Umbilical cord (tissue), 2 donors: ENCODE measurements around the gene PEX6. TPM values are rescaled to one million over a fixed set of nuclear protein-coding genes. Genes with fewer than 3 reads are reported as not detected.
"Not testable (repeated sequence)": the region's sequence is repeated elsewhere in the genome, so short reads cannot be mapped to it uniquely, and the experiment has no call there.

ENCODE experiments used
- DNase-seq: peaks from one replicate; pipeline ENCODE4 v3.0.0-alpha.2; 2015; ENCODE audit warnings: low spot score
- total RNA-seq: library from RNA; depleted of rRNA; stranded (reverse); fragments of >200 nt; gene quantifications from one replicate; pipeline ENCODE4 v1.2.3, GENCODE V29; 2014; ENCODE audit warnings: low replicate concordance; ENCODE audit not compliant: insufficient read depth

The PEX6 gene
- total RNA-seq, 1 donor from 2014 or later = 9.4 TPM

DNA sequence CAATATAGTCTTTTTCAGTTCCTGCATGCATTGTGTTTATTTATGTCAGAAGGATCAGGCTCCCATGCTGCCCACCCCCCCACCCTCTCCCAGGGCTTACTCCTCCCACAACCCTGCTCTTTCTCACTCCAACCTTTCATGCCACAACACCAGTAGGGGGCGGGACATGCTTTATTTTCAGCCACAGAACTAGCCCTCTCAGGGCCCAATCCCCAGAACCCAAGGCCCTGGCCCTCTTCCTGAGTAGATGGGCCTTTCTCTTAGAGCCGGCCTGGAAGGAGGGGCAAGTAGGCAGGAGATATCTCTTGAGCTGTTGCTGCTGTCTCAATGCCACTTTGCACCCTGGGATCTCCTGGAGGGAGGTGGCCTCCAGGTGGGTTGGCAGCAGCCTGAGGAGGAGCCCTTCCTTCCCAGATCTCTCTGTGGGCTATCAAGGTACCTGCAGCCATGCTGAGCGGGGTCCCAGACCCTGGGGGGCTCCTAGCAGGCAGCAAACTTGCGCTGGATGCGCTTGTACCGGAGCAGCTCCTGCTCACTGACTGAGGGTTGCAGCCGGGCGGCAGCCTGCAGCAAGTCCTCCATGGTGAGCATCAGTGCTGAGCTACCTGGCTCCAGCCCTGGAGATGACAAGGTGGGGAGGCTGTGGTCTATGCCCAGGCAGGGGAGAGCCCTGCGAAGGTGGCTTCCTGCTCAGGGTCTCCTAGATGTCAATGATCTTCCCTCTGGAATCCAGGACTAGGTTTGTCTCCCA is 15.0 kb downstream of the PEX6 start:
- DNase-seq = no peak

DNA sequence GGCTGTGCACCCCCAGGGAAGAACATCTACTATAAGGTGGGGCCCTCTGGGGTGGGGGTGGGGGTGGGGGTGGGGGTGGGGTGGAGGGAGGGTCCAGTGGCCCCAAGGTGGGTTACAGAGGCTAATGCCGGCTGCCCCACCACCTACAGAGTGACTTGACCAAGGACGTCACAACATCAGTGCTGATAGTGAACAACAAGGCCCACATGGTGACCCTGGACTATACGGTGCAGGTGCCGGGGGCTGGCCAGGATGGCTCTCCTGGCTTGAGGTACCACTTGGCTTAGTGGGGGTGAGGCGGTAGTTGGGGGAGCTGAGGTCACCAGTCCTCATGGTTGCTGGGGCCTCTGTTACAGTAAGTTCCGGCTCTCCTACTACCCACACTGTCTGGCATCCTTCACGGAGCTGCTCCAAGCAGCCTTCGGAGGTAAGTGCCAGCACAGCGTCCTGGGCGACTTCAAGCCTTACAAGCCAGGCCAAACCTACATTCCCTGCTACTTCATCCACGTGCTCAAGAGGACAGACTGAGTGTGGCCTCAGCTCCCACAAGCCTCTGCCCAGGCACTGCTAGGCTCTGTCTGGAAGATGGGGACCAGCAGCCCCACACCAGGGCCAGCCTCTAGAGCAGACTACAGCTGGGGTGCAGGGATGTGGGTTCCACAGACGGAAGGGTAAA is 15.7 kb downstream of the PEX6 start:
- no peak for DNase-seq

DNA sequence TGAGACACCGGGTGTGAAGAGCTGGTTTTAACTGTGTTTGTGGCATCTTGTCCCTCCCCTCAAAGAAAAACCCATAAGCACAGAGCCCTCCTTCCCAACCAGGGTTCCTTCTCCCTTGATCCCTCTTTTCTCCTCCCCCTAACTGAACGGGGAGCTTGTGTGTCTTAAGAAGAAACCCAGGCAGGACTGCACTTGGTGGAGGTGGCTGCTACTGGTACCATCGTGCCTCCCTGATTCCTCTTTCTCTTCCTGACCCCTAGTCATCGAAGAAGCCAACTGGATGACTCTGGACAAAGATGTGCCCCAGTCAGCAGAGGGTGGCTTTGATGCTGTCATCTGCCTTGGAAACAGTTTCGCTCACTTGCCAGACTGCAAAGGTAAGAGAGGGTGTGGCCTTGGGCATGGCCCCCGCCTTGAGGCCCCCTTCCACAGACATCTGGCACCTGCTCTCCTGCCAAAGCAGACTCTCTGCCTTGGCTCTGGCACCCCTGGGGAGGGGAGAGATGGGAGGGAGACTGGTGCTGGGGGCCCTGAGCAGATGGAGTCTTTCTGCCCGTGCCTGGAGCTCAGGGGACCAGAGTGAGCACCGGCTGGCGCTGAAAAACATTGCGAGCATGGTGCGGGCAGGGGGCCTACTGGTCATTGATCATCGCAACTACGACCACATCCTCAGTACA is 16.3 kb downstream of the PEX6 start:
- no peak for DNase-seq

DNA sequence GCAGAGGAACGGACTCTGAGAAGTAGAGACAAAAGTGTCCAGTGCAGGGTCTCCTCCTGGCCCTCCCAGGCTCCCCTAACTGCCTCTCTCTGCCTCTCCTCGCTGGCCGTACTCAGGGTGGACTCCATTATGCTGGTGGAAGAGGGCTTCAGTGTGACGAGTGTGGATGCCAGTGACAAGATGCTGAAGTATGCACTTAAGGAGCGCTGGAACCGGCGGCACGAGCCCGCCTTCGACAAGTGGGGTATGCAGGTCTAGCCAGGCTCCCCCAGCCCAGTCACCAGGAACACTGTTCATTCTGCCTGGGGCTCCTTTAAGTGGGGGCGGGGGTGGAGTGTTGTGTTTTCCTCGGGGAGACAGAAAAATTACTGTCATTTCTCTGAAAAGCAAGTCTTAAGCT is 16.9 kb downstream of the PEX6 start:
- DNase-seq = no peak

- DNase-seq = no peak
Observed at GRCh38 chr6:42961020-42961470, 17.9 kb downstream of the PEX6 start.

DNA sequence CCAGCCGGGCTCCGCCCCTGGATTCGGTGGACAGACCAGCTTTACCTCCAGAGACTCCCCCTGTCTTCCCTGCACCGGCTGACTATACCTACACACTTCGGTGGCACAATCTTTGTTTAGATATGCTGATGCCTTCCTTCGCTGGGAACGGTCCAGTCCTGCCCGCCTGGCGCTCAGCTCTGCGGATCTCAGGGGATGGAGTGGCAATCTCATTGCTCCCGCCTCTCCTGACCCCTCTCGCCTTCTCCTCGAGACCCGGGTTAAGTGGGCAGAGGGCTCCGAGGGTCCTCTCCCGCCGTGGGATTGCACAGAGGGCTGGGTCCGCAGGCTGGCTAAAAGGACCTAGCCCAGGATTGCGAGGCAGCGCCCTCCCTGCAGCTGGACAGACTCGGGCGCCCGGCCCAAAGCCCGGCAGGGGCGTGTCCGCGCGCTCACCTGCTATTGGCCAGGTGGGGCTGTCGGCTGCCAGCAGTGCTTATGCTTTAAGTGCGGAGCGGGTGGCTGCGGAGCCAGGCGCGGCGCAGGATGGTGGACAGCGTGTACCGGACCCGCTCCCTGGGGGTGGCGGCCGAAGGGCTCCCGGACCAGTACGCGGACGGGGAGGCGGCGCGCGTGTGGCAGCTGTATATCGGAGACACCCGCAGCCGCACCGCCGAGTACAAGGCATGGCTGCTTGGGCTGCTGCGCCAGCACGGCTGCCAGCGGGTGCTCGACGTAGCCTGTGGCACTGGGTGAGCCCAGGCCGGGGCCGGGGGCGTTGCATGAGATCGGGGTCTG is 18.6 kb downstream of the PEX6 start, which contains the start of gene GNMT:
GNMT (plus strand) TSS at position 512 of the 777 bp plus-strand sequence; CDS start at position 526, 14 bp downstream.
- no peak for DNase-seq

DNA sequence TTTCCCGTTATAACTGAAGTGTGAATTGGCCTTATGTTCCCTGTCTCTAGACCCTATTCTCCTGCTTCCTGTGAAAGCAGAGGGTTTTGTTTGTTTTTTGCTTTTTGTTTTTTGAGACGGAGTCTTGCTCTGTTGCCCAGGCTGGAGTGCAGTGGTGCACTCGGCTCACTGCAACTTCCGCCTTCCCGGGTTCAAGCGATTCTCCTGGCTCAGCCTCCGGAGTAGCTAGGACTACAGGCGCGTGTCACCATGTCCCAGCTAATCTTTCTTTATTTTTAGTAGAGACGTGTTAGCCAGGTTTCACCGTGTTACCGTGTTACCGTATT is 19.1 kb downstream of the PEX6 start:
- DNase-seq = no peak

GRCh38 chr6:42958125-42958524 is 20.9 kb downstream of the PEX6 start:
- no peak for DNase-seq

DNA sequence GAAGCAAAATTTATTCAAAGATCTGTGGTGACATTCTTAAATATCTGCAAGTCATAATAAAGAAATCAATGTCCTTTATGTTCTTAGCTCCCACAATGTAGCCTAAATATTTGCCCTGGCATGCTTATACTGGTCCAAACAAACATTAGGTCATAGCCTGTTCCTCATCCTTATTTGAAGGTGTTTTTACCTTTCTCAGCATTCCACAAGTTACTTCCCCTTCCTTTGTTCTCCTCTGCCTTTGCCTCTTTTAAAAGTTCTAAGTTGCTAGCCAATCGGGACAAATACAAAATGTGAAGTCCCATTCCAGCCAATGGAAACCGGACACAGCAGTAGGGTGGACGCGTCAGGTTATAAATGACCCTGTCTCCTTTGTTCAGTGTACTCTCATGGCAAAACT is 24.6 kb downstream of the PEX6 start:
- DNase-seq = not testable (repeated sequence)

DNA sequence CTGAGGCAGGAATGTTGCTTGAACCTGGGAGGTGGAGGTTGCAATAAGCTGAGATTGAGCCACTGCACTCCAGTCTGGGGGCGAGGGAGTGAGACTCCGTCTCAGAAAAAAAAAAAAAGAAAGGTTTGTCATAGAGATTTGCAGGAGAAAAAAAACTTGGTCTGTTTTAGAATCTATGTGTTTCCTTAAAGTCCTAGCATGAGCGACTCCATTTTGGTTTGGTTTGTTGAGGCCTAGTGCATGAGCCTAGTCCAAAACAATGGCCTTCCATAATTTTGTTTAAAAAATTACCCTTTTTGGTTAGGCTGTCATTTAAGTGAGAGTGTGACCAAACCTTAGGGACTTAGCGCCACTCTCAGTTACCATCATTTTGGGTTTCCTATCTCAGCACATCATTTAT is 26.6 kb downstream of the PEX6 start:
- no peak for DNase-seq

- DNase-seq = no peak
Observed at GRCh38 chr6:42947950-42948349, 31.0 kb downstream of the PEX6 start.

DNA sequence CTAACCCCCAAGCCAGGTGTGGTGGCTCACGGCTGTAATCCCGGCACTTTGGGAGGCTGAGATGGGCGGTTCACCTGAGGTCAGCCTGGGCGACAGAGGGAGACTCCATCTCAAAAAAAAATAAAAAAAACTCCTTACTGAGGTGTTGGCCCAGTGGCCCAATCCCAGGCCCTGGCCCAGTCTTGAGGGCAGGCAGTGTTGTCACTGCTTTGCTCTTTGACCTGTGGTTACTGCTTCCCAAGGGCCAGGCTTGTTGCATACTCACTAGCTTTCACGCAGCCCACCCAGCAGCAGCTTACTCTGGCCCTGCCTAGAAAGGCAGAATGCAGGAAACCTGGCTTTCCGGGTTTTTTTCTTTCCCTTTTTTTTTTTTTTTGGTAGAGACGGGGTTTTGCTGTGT is 36.5 kb downstream of the PEX6 start:
- no peak for DNase-seq

DNA sequence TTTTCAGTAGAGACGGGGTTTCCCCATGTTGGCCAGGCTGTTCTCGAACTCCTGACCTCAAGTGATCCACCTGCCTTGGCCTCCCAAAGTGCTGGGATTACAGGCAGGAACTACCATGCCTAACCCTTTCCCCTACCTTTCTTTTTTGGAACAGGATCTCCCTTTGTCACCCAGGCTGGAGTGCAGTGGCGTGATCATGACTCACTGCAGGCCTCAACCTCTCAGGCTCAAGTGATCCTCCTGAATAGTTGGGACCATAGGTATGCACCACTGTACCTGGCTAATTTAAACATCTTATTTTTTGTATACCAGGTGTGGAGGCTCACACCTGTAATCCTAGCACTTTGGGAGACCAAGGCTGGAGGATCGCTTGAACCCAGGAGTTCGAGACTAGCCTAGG is 37.6 kb downstream of the PEX6 start:
- DNase-seq = not testable (repeated sequence)

DNA sequence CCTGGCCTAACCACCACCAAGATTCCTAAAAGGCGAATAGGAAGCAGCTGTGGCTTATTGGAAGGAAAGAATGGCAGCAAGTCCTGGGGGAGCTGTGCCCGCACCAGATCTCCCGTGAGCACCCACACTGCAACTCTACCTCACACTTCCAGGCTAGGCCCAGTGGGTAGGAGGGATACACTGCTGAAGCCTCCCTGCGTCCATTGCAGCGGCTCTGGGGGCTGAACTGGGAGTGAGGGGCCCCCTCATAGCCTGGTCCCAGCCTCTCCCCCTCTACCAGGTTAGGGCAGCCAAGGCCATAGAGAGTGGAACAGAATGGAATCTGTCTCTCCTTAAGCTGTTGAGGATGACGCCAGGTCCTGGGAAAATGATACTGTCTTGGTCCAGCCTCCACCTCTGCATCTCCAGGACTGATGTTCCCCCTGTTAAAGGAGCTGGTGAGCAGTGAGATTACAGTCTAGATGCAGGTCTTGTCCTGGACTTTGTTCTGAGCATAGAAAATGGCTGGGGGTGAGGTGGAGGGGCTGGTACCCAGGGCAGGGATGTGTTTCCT is 38.4 kb downstream of the PEX6 start:
- DNase-seq = no peak

GRCh38 chr6:42939810-42940167 is 39.2 kb downstream of the PEX6 start:
- no peak for DNase-seq

DNA sequence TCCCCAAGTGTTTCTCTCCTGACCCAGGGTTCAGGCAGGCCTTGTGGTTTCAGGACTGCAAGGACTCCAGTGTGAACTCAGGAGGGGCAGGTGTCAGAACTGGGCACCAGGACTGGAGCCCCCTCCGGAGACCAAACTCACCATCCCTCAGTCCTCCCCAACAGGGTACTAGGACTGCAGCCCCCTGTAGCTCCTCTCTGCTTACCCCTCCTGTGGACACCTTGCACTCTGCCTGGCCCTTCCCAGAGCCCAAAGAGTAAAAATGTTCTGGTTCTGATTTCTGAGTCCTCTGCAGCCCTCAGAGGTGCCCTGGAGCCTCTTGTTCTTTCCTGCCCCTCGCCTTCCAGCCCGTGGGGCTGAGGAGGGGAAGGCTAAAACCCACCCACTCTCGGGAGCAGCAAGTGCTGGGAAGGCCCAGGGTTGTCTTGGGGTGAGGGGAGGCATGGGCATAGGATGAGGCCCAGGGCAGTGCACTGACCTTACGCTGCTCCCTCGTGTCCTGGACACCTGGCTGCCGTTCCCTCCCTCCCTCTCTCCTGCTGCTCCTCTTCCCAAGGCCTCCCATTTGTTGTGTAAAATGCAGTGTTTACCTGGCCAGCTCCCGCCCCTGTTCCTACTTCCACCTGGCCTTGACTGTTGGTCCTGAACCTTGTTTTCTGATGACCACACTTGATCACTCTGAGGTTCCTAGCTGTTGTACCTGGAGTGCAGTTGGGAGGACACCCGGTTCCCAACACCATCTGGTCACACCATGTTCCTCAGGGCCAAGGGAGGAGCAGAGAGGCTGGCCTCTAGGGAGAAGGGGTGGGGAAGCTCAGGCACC is 39.8 kb downstream of the PEX6 start:
- DNase-seq = no peak

GRCh38 chr6:42938428-42938796 is 40.6 kb downstream of the PEX6 start:
- no peak for DNase-seq

DNA sequence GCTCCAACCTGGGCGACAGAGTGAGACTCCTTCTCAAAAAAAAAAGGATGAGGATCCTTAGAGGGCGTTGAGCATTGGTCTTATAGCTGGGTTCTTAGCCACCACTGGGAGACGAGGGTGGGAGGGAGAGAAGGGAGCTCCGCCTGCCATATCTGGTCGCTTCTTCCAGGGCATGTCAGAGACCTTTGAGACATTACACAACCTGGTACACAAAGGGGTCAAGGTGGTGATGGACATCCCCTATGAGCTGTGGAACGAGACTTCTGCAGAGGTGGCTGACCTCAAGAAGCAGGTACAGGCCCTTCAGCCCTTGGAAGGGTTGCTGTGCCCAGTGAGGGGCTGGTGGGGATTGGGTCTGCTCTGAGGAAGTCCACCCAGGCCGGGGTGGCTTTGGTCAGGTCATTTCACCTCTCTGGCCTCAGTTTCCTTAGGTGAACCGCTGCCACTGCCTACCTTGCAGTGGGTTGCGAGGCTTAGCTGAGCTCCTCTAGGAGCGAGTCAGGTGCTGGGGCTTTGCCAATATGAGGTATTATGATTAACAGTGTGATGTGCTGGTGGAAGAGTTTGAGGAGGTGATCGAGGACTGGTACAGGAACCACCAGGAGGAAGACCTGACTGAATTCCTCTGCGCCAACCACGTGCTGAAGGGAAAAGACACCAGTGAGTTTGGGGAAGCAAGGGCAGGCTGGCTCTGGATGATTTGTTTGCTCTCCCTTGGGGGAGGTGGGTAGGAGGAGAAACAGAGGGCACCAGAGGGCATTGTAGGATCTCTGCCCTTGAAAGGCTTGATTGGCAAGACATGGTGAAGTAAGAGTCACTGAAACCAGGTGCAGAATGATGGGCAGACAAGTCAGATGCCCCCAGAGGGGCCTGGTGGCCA is 41.2 kb downstream of the PEX6 start:
- no peak for DNase-seq

GRCh38 chr6:42936398-42936797 is 42.6 kb downstream of the PEX6 start:
- no peak for DNase-seq

GRCh38 chr6:42935322-42935721 is 43.7 kb downstream of the PEX6 start:
- no peak for DNase-seq
